Panc1 (cell line): ENCODE results near the gene PTGFRN.

Experiments
- CTCF ChIP-seq: fragments of 450-650 bp; IDR thresholded peaks from 2 replicates; pipeline ENCODE4 v1.5.1; 2017; ENCODE audit warnings: mild to moderate bottlenecking
- REST ChIP-seq, 2 experiments: IDR thresholded peaks; 2 replicates each; pipeline ENCODE4 v1.6.1; 2011 to 2012; ENCODE audit warnings: low read depth in 2 of 2, control low read depth in 1 of 2, low read length in 1 of 2, mild to moderate bottlenecking in 1 of 2, moderate library complexity in 1 of 2; ENCODE audit not compliant: insufficient read depth in 1 of 2
- TCF7L2 ChIP-seq: IDR thresholded peaks from 2 replicates; pipeline ENCODE4 v1.6.1; 2011; ENCODE audit warnings: mild to moderate bottlenecking, low read depth, low read length, inconsistent platforms

GRCh38 chr1:116940814-116941599 lies 31.3 kb downstream of the PTGFRN start:
- no peak for TF ChIP-seq TCF7L2
- no peak for TF ChIP-seq CTCF
- no peak for TF ChIP-seq REST (IDR thresholded peaks at IDR 0.05; ENCODE audit: insufficient read depth in 1 of 2, low read depth in 2 of 2, low read length in 1 of 2)
